ENCODE data around the gene SLC39A11. TPM values are rescaled to one million over a fixed set of nuclear protein-coding genes. Genes with fewer than 3 reads are reported as not detected.

Gene SLC39A11
- polyA plus RNA-seq, 1 donor = 24.4 TPM

GRCh38 chr17:72751746-72752145 lies 340.7 kb downstream of the SLC39A11 start:
- DNase-seq = no peak

- no peak for DNase-seq
Measured at GRCh38 chr17:72749119-72749572, 343.3 kb downstream of the SLC39A11 start.

GRCh38 chr17:72747501-72747900 lies 345.0 kb downstream of the SLC39A11 start:
- DNase-seq = no peak

GRCh38 chr17:72745241-72745640 lies 347.2 kb downstream of the SLC39A11 start:
- no peak for DNase-seq

- DNase-seq = no peak
Measured at GRCh38 chr17:72743037-72743467, 349.4 kb downstream of the SLC39A11 start.

GRCh38 chr17:72737151-72737690 lies 355.3 kb downstream of the SLC39A11 start:
- DNase-seq = no peak

- DNase-seq = no peak
Measured at GRCh38 chr17:72735592-72735991, 356.9 kb downstream of the SLC39A11 start.

GRCh38 chr17:72735048-72735447 lies 357.4 kb downstream of the SLC39A11 start:
- no peak for DNase-seq

GRCh38 chr17:72734613-72735012 lies 357.9 kb downstream of the SLC39A11 start:
- DNase-seq = no peak

- no peak for DNase-seq
Measured at GRCh38 chr17:72733619-72734282, 358.7 kb downstream of the SLC39A11 start.

- no peak for DNase-seq
Measured at GRCh38 chr17:72732893-72733618, 359.4 kb downstream of the SLC39A11 start.

- no peak for DNase-seq
Measured at GRCh38 chr17:72730077-72730476, 362.4 kb downstream of the SLC39A11 start.

GRCh38 chr17:72726936-72727335 lies 365.6 kb downstream of the SLC39A11 start:
- peak; percentile 14 for DNase-seq

GRCh38 chr17:72725433-72726068 lies 366.9 kb downstream of the SLC39A11 start:
- peak; percentile 51 for DNase-seq

- DNase-seq = no peak
Measured at GRCh38 chr17:72724267-72724666, 368.2 kb downstream of the SLC39A11 start.

- DNase-seq = no peak
Measured at GRCh38 chr17:72723711-72724110, 368.8 kb downstream of the SLC39A11 start.

- DNase-seq = no peak
Measured at GRCh38 chr17:72720494-72720825, 372.0 kb downstream of the SLC39A11 start.

- no peak for DNase-seq
Measured at GRCh38 chr17:72719578-72720493, 372.7 kb downstream of the SLC39A11 start.

GRCh38 chr17:72719206-72719577 lies 373.3 kb downstream of the SLC39A11 start:
- no peak for DNase-seq

- no peak for DNase-seq
Measured at GRCh38 chr17:72717676-72718075, 374.8 kb downstream of the SLC39A11 start.

- DNase-seq = no peak
Measured at GRCh38 chr17:72717276-72717675, 375.2 kb downstream of the SLC39A11 start.

All from left kidney (tissue), 2 donors.